ENCODE measurements around the gene RCAN1.

Gene RCAN1

DNA sequence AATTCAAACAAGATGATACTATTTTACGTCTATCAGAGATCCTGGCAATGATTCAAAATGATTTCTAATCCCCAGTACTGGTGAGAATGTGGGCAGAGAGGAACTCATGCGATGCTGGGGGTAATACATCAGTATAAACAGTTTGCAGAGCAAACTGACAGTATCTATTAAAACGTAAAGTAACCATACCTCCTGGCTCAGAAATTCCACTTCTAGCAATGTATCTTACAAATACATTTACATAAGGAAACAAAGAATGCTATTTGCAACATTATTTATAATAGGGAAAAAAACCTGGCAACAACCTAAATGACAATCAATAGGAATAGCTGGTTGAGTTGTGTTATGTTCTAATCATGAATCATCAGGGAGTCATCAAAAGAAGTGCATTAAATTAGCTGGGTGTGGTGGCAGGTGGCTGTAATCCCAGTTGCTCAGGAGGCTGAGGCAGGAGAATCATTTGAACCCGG, 15.9 kb downstream of the RCAN1 start:
- Mint-ChIP-seq H3K9me3 (no peaks in the 10 kb centered on the region), H3K27me3 (no peaks in the 10 kb centered on the region), H3K4me3 (no peak overlapping the region), H3K27ac (no peak overlapping the region), H3K36me3 (peaks cover 1 to 12% of the 10 kb centered on the region in 2 donors), H3K4me1 (peaks cover 9 to 20% of the 10 kb centered on the region in 2 donors)
- no peak for ATAC-seq (replicated peaks)
- no peak for DNase-seq

DNA sequence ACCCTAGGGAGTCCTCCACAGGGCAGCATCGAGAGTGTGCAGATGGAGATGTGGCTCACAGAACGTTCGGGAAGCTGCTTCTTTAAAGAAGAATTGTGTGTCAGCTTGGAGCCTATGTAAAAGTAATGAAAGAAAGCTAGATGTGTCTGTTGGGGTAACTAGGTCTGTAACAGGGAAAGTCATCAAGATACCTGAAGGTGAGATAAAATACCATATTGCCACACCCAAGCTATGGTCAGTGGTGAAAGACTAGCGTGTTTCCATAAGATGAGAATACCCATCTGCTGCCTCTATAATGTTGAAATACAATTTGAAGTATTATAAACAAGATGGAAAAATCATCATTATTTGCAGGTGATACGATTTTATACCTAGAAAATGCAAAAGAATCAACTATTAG, 17.5 kb downstream of the RCAN1 start:
- H3K36me3 Mint-ChIP-seq, result peaks cover 0 to 8% of the 10 kb centered on the region in 2 donors
- no peak overlapping the region for H3K27ac Mint-ChIP-seq
- no peaks in the 10 kb centered on the region for H3K27me3 Mint-ChIP-seq
- ATAC-seq (replicated peaks), result no peak
- H3K4me3 Mint-ChIP-seq, result no peak overlapping the region
- no peaks in the 10 kb centered on the region for H3K9me3 Mint-ChIP-seq
- H3K4me1 Mint-ChIP-seq, result peaks cover 5 to 13% of the 10 kb centered on the region in 2 donors
- DNase-seq, result no peak

DNA sequence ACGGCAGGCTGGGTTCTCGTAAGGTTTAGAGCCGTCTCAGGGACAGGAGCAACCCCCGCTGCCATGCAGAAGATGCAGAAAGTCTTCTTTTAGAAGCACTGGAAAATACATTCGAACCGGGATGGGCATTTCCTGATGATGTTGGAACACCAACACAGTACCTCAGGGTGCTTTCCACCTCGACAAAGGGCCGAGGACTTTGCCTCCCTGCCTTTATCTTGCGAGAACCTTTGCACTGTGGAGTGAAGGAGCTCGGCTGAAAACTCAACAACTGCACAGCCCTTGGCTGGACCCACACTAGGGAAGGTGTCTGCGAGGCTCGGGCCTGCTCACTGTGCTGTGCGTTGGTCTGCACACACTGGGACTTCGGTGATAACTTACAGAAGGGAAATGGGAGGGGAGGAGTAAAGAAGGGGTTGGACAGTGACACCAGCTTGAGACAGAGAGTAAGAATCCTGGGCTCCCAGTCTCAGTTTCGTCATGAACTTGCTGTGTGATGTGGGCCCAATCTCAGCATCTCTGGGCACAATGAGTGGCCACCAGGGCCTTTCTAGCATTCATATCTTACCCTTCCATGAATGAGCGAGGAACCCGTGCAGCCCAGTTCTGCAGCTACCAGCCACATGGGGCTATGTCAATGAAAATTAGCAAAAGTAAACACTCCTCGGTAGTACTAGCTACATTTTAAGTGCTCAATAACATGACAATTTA, 18.2 kb downstream of the RCAN1 start:
- H3K4me1 Mint-ChIP-seq, result peaks cover 5 to 8% of the 10 kb centered on the region in 2 donors
- H3K36me3 Mint-ChIP-seq, result peaks cover 0 to 8% of the 10 kb centered on the region in 2 donors
- peak overlapping the region; percentile 37 for H3K27ac Mint-ChIP-seq
- H3K9me3 Mint-ChIP-seq, result no peaks in the 10 kb centered on the region
- no peaks in the 10 kb centered on the region for H3K27me3 Mint-ChIP-seq
- H3K4me3 Mint-ChIP-seq, result no peak overlapping the region
- DNase-seq (no peak), ATAC-seq (replicated peaks) (no peak)

DNA sequence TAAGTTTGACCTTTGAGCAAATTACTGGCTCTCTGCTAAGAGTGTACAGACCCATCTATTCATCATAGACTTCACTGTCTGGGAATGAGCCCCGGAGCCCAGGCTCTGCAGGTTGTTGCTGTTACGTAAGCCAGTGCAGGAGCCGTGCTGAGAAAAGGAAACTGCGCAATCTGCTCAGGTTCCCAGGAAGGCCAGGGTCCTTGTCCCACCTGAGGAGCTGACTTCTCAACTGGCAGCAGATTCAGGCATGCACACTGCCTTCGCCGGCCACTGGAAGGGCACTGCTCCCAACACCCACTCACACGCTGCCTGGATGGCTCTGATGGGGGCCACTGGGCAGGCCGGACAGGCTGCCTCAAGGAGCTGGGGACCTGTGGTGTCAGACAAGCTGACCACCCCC, 19.5 kb downstream of the RCAN1 start:
- DNase-seq (no peak), ATAC-seq (replicated peaks) (no peak)
- no peaks in the 10 kb centered on the region for H3K27me3 Mint-ChIP-seq
- no peaks in the 10 kb centered on the region for H3K9me3 Mint-ChIP-seq
- no peak overlapping the region for H3K27ac Mint-ChIP-seq
- peaks cover 0 to 8% of the 10 kb centered on the region in 2 donors for H3K36me3 Mint-ChIP-seq
- peaks cover 7 to 8% of the 10 kb centered on the region in 2 donors for H3K4me1 Mint-ChIP-seq
- H3K4me3 Mint-ChIP-seq, result no peak overlapping the region

DNA sequence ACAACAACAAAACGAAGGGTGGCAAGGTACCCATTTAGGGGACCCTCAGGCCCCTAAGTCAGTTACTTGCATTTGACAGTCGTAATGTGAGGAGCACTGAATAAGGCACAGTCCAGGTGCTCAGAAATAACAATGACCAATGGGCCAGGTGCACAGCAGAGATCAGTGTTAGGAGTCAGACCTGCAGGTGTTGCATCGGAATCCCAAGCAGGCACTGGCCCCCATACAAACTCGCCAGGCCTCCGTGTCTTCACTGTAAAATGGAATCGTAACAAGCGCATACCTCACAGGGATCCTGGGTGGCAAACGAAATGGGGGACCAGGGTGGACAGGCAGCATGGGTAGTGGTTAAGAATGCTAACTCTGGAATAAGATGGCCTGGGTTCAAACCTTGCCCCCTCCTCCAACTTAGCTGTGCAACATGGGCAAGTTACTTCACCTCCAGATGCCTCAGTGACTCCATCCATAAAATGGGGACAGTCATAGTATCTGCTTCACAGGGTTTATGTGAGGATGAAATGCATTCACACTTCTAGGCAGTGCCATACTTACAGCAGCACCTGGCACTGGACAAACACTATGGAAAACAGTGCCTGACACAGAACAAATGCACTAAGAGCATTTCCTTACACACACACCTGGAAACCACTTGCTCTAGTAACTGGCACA, 20.2 kb downstream of the RCAN1 start:
- Mint-ChIP-seq H3K27ac (no peak overlapping the region), H3K4me1 (peaks cover 0 to 5% of the 10 kb centered on the region in 2 donors), H3K36me3 (peaks cover 0 to 8% of the 10 kb centered on the region in 2 donors), H3K4me3 (no peak overlapping the region), H3K27me3 (no peaks in the 10 kb centered on the region), H3K9me3 (no peaks in the 10 kb centered on the region)
- DNase-seq (no peak), ATAC-seq (replicated peaks) (no peak)

DNA sequence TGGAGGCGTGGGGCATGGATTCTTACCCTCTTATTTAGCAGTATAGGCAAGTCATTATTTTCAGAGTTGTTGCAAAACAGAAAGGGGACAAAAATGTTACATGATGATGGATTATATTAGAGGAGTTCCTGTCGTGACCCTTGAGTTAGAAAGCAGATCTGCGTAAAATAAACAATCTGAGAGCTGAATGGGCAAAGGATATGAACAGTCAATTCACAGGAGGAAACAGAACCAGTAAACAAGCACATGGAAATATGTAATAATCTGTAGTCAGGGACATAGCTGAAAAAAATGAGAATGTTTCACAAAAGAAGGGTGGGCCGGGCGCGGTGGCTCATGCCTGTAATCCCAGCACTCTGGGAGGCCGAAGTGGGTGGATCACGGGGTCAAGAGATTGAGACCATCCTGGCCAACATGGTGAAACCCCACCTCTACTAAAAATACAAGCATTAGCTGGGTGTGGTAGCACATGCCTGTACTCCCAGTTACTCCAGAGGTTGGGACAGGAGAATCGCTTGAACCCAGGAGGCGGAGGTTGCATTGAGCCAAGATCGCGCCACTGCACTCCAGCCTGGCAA, 20.9 kb downstream of the RCAN1 start:
- ATAC-seq (replicated peaks) (no peak), DNase-seq (no peak)
- Mint-ChIP-seq H3K36me3 (peaks cover 0 to 7% of the 10 kb centered on the region in 2 donors), H3K27me3 (no peaks in the 10 kb centered on the region), H3K27ac (no peak overlapping the region), H3K4me1 (peaks cover 0 to 5% of the 10 kb centered on the region in 2 donors), H3K4me3 (no peak overlapping the region), H3K9me3 (no peaks in the 10 kb centered on the region)

DNA sequence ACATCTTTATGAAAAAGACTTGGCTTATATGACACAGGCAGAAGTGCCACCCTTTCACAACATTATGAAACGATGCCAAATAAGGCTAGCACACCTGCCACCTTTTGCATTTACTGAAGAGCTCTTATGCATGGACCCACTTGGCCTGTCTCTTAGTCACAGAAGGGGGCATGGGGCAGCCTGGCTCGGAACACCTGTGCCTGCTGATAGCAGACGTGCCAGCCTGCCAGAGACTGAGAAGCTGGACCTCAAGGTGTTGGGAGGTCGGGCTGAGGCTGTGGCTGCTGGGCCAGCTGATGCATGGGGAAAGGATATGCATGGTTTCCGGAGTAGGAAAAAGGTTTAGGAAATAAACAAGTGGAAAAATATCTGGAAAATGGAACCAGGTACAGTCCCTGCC, 21.5 kb downstream of the RCAN1 start:
- Mint-ChIP-seq H3K4me3 (no peak overlapping the region), H3K9me3 (no peaks in the 10 kb centered on the region), H3K27ac (no peak overlapping the region), H3K4me1 (peaks cover 0 to 3% of the 10 kb centered on the region in 2 donors), H3K36me3 (peaks cover 0 to 3% of the 10 kb centered on the region in 2 donors), H3K27me3 (no peaks in the 10 kb centered on the region)
- ATAC-seq (replicated peaks) (no peak), DNase-seq (no peak)

DNA sequence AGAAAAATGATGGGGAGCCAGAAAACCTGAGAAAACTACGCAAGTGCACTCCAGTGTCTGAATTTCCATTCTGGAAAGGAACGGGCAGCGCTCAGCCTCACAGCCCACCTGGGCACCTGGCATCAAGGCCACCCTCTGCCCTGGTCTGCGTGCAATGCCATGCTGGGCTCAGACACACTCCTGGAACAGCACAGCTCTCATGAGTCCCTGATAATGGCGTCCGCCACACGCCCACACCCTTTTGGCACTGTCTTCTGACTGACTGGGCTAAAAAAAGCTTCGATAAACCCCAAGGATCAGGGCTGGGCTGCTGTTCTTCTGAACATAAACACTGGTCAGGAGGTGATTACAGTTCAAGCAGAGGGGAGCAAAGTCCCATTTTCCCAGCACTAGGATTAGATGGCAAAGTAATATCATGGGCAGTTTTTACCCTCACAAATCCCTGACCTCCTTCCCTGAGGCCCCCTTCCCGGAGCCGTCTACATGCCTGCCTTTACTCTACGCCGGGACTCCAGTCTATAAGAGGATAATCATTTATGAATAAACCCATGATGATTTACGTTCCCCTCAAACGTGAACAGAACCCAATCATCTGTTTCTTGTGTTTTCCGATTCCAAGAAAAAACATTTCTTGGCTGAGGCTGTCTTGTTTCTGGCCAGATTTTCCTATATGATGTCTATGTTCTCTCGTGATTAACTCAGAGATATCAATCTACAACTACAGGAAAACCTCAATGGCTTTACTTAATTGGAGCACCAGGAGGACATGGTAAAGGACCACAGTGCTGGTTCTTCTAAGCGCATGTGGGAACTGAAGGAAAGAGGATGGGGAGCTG, 22.6 kb downstream of the RCAN1 start:
- H3K4me1 Mint-ChIP-seq, result peaks cover 0 to 3% of the 10 kb centered on the region in 2 donors
- ATAC-seq (replicated peaks) (no peak), DNase-seq (no peak)
- peaks cover 0 to 4% of the 10 kb centered on the region in 2 donors for H3K9me3 Mint-ChIP-seq
- no peak overlapping the region for H3K27ac Mint-ChIP-seq
- no peak overlapping the region for H3K4me3 Mint-ChIP-seq
- H3K36me3 Mint-ChIP-seq, result peaks cover 4 to 6% of the 10 kb centered on the region in 2 donors
- no peaks in the 10 kb centered on the region for H3K27me3 Mint-ChIP-seq

DNA sequence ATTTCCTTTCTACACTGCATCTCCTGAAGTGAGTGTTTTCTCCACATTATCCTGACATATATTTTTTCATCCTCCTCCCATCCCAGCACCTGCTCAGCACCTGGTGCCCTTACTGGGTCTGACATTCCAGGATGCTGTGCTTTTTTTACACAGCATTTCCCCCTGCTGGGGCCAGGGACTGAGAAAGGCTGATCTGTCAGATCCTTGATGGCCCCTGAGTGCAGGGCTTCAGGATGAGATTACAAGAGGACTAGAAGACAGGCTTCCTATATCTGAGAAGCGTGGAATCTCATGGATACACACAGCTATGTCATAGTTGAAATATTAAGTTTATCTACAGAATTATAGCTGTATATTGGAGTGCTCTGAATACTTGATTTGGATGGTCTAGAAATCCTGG, 24.4 kb downstream of the RCAN1 start:
- peaks cover 0 to 3% of the 10 kb centered on the region in 2 donors for H3K4me1 Mint-ChIP-seq
- ATAC-seq (replicated peaks) (no peak), DNase-seq (no peak)
- no peak overlapping the region for H3K4me3 Mint-ChIP-seq
- H3K27me3 Mint-ChIP-seq, result no peaks in the 10 kb centered on the region
- H3K27ac Mint-ChIP-seq, result no peak overlapping the region
- H3K9me3 Mint-ChIP-seq, result peaks cover 0 to 7% of the 10 kb centered on the region in 2 donors
- peaks cover 8 to 15% of the 10 kb centered on the region in 2 donors for H3K36me3 Mint-ChIP-seq

DNA sequence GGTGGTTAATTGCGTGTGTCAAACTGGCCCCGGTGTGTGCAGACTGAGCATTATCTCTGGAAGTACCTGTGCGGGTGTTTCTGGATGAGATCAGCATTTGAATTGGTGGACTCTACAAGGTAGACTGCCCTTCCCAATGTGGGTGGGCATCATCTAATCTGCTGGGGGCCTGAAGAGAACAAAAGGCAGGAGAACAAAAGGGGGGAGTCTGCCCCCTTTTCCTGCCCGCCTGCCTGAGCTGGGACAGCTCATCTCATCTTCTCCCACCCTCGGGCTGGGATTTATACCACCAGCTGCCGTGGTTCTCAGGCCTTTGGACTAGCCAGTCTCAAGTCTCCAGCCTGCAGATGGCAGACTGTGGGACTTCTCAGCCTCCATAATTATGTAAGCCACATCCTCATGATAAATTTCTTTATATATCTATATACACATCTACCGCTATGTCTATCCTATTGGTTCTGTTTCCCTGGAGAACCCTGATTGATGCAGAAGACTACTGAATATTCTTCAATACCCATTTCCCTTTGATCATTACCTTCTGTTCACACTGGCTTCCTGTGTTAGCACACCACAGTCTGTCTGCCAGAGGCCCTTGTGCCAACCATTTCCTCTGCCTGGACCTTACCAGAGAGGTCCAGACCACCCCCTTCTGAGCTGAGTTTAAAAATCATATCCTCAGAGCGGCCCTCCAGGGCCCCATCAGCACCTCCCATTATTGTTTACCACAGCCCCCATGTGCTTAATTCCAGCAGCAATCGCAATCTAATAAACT, 25.2 kb downstream of the RCAN1 start:
- Mint-ChIP-seq H3K9me3 (peaks cover 0 to 7% of the 10 kb centered on the region in 2 donors), H3K27ac (no peak overlapping the region), H3K36me3 (peaks cover 8 to 15% of the 10 kb centered on the region in 2 donors), H3K4me1 (peaks cover 0 to 3% of the 10 kb centered on the region in 2 donors), H3K27me3 (no peaks in the 10 kb centered on the region), H3K4me3 (no peak overlapping the region)
- DNase-seq (no peak), ATAC-seq (replicated peaks) (no peak)

DNA sequence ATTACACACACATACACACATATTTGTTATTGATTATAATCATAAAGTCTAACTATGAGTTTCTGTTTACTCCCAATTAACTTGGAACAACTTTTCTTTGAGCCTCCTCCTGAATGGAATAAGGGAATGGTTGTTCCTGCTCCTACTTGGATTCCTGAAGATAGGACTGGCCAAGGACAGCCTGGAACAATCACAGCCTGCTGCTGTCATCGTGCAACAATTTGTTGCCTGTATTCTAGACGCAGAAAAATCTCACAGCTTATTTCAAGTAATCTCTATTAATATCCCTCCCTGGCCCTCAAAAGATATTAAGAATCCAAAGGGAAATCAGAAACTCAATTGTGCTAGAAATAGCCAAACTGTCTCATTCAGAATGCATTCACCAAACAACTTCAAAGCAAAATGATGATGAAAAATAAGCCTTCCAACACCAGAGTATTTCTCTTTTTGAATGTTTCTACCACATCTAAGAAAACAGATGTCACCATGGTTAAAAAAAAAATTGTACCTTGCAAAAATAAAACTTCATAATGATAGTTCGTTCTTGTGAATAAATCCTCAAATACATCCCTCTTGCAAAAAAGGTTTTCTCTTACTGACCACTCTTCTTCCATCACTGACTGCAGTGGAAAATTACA, 30.9 kb downstream of the RCAN1 start:
- no peak overlapping the region for H3K27ac Mint-ChIP-seq
- H3K27me3 Mint-ChIP-seq, result no peaks in the 10 kb centered on the region
- no peak overlapping the region for H3K4me3 Mint-ChIP-seq
- DNase-seq (no peak), ATAC-seq (replicated peaks) (no peak)
- peaks cover 19 to 39% of the 10 kb centered on the region in 2 donors for H3K4me1 Mint-ChIP-seq
- peaks cover 0 to 7% of the 10 kb centered on the region in 2 donors for H3K9me3 Mint-ChIP-seq
- peaks cover 12 to 16% of the 10 kb centered on the region in 2 donors for H3K36me3 Mint-ChIP-seq

DNA sequence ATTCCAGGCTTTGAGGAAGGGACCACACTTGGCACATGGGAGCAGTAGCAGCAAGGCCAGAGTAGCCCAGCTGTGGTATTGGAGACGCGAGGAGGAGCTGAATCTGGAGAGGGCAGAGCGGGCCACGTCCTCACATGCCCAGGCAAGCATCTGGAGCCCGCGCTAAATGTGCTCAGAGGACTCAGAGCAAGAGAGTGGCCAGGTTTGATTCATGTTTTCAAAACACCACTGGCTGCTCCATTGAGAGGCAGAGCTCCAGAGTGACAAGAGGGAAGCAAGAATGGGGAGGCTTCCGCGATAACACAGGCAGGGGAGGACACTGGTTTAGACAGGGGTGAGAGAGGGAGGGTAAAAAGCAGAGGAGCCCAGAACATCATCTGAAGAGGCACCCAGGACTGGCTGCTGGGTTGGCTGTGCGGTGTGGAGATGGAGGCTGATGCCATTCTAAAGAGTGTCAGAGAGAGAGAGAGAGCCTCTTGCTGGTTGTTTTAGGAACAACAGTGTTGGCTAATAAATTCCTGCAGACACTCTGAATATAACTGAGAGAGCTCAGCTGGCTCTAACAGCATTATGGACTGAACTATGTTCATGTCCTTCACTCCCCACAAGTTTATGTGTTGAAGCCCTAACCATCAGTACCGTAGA, 32.3 kb downstream of the RCAN1 start:
- peak; percentile 96 to 98 for ATAC-seq (replicated peaks)
- Mint-ChIP-seq H3K4me1 (peaks cover 19 to 39% of the 10 kb centered on the region in 2 donors), H3K4me3 (peak overlapping the region in 1 of 2 donors; percentile 38), H3K36me3 (peaks cover 12 to 13% of the 10 kb centered on the region in 2 donors), H3K27me3 (no peaks in the 10 kb centered on the region), H3K27ac (peak overlapping the region; percentile 76), H3K9me3 (peaks cover 0 to 3% of the 10 kb centered on the region in 2 donors)
- DNase-seq, result peak; percentile 10

Measured in stimulated activated naive B cell treated with anti-CD40 and anti-IgM and Interleukin-4, amounts not matched to agents 10 μg/mL and 1 μg/mL and 100 μg/mL, for 72 hours (primary cell).